KMS-11 (cell line): ENCODE results near the gene ATP6V1G1.

Source experiments
- H2AFZ ChIP-seq: fragments of 200-600 bp; sonication (generic); 2 replicates; pipeline ENCODE4 v1.6.1; 2016; ENCODE audit warnings: antibody characterized with exemption, mixed run types, low read depth
- H3K27ac ChIP-seq: fragments of 200-600 bp; sonication (generic); 2 replicates; pipeline ENCODE4 v1.6.1; 2016; ENCODE audit warnings: mild to moderate bottlenecking, mixed run types
- H3K27me3 ChIP-seq: fragments of 200-600 bp; sonication (generic); 2 replicates; pipeline ENCODE4 v1.6.1; 2017; ENCODE audit warnings: mild to moderate bottlenecking, low read depth, mixed run types, moderate library complexity; ENCODE audit not compliant: insufficient read depth
- H3K36me3 ChIP-seq: fragments of 200-600 bp; sonication (generic); 2 replicates; pipeline ENCODE4 v1.6.1; 2017; ENCODE audit warnings: mild to moderate bottlenecking, mixed run types; ENCODE audit not compliant: insufficient read depth
- H3K4me1 ChIP-seq: fragments of 200-600 bp; sonication (generic); 2 replicates; pipeline ENCODE4 v1.6.1; 2016; ENCODE audit warnings: mild to moderate bottlenecking, low read depth, mixed run types; ENCODE audit not compliant: poor library complexity, severe bottlenecking
- H3K4me2 ChIP-seq: fragments of 200-600 bp; sonication (generic); 2 replicates; pipeline ENCODE4 v1.7.0; 2016; ENCODE audit warnings: mild to moderate bottlenecking, mixed run types
- H3K4me3 ChIP-seq: fragments of 200-600 bp; sonication (generic); IDR thresholded peaks from 2 replicates; pipeline ENCODE4 v1.6.1; 2017; ENCODE audit warnings: low read depth, low read length, mixed read lengths; ENCODE audit not compliant: insufficient read depth
- H3K79me2 ChIP-seq: fragments of 200-600 bp; sonication (generic); 2 replicates; pipeline ENCODE4 v1.6.1; 2016; ENCODE audit warnings: low read depth, mixed run types; ENCODE audit not compliant: insufficient read depth
- H3K9ac ChIP-seq: fragments of 200-600 bp; sonication (generic); 2 replicates; pipeline ENCODE4 v1.6.1; 2016; ENCODE audit warnings: mild to moderate bottlenecking, mixed run types
- H4K20me1 ChIP-seq: fragments of 200-600 bp; sonication (generic); 2 replicates; pipeline ENCODE4 v1.6.1; 2016; ENCODE audit warnings: mild to moderate bottlenecking, mixed run types; ENCODE audit not compliant: insufficient read depth
- CTCF ChIP-seq: fragments of 200-600 bp; sonication (generic); conservative IDR thresholded peaks from 2 replicates; pipeline ENCODE4 v1.6.1; 2017; ENCODE audit warnings: low read depth, mild to moderate bottlenecking, antibody characterized with exemption, low read length, moderate library complexity, mixed read lengths

Gene ATP6V1G1

DNA sequence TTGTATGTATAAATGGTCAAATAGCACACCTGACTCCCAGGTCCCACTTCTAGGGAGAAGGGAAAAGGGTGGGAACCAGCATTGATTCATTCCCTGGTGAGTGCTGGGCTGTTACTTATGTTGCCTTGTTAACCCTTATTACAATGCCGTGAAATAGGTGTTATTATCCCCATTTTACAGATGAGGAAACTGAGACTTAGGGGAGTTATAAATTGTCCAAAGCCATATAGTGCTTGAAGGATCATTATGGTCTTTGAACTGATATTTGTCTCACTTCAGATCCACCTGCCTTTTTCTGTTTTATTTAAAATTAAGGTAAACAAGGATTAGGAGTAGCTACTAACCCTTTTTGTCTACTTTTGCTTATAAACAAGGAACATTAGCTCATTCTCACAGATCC, 40.0 kb downstream of the ATP6V1G1 start:
- H3K4me1 ChIP-seq = no peaks in the 10 kb centered on the region
- H3K9ac ChIP-seq = no peak overlapping the region
- H3K4me2 ChIP-seq = no peak overlapping the region
- no peak overlapping the region for H2AFZ ChIP-seq
- H3K27me3 ChIP-seq = no peaks in the 10 kb centered on the region
- no peak overlapping the region for H3K4me3 ChIP-seq
- peaks cover 8% of the 10 kb centered on the region; the same call in 1 of the 2 replicates for H3K36me3 ChIP-seq
- no peaks in the 10 kb centered on the region for H4K20me1 ChIP-seq
- no peak overlapping the region for H3K27ac ChIP-seq
- H3K79me2 ChIP-seq = no peaks in the 10 kb centered on the region
- TF ChIP-seq CTCF = no peak

GRCh38 chr9:114629563-114630090, 42.1 kb downstream of the ATP6V1G1 start:
- no peaks in the 10 kb centered on the region for H4K20me1 ChIP-seq
- no peak overlapping the region for H3K9ac ChIP-seq
- TF ChIP-seq CTCF = no peak
- no peaks in the 10 kb centered on the region for H3K79me2 ChIP-seq
- H3K27me3 ChIP-seq = no peaks in the 10 kb centered on the region
- H2AFZ ChIP-seq = no peak overlapping the region
- no peaks in the 10 kb centered on the region for H3K4me1 ChIP-seq
- H3K4me2 ChIP-seq = no peak overlapping the region
- H3K36me3 ChIP-seq = peaks cover 8% of the 10 kb centered on the region; the same call in 1 of the 2 replicates
- H3K27ac ChIP-seq = no peak overlapping the region
- no peak overlapping the region for H3K4me3 ChIP-seq

DNA sequence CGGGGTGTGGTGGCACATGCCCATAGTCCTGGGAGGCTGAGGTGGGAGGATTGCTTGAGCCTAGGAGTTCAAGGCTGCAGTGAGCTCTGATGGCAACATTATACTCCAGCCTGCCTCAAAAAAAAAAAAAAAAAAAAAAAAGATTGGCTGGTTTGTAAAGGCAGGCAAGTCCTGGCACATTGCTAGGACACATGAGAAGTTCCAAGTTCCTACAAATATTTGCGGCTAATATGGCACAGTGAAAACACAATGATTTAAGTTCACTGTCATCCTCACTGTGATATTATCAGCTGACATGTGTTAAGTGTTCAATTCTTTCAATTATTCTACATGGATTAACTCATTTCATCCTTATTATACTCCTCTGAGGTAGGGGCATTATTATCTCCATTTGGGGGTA, 43.6 kb downstream of the ATP6V1G1 start:
- no peak for TF ChIP-seq CTCF
- H4K20me1 ChIP-seq = no peaks in the 10 kb centered on the region
- H3K4me2 ChIP-seq = no peak overlapping the region
- no peak overlapping the region for H3K27ac ChIP-seq
- H3K79me2 ChIP-seq = no peaks in the 10 kb centered on the region
- H3K27me3 ChIP-seq = no peaks in the 10 kb centered on the region
- no peak overlapping the region for H2AFZ ChIP-seq
- H3K4me1 ChIP-seq = no peaks in the 10 kb centered on the region
- H3K4me3 ChIP-seq = no peak overlapping the region
- H3K9ac ChIP-seq = no peak overlapping the region
- peaks cover 8% of the 10 kb centered on the region; the same call in 1 of the 2 replicates for H3K36me3 ChIP-seq

DNA sequence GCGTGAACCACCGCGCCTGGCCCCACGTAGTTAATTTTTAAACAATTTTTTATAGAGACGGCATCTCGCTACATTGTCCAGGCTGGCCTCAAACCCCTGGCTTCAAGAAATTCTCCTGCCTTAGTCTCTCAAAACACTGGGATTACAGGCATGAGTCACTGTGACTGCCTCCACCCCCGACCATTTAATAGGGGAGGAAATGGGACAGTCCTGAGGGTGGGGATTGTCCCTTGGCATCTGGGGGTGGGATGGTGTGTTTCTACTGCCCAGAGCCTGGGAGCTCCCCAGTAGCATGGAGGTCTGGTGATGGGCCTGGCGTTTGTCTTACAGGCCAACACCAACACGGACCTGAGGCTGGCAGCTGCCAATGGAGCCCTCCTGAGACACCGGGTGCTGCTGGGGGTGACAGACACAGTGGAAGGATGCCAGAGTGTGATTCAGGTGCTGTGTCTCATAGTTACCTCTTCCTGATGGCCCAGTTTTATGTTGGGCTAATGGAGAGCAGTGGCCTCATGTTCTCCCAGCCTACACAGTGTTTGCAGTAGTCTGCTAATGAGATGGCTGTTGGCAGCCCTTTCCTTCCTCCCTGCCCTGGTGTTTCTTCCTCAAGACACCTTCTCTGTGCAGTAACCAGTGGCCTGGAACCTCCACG, 46.0 kb downstream of the ATP6V1G1 start:
- H3K4me3 ChIP-seq = no peak overlapping the region
- H3K27me3 ChIP-seq = no peaks in the 10 kb centered on the region
- H3K4me2 ChIP-seq = no peak overlapping the region
- no peaks in the 10 kb centered on the region for H3K4me1 ChIP-seq
- H3K79me2 ChIP-seq = no peaks in the 10 kb centered on the region
- H4K20me1 ChIP-seq = no peaks in the 10 kb centered on the region
- peaks cover 7% of the 10 kb centered on the region; the same call in 1 of the 2 replicates for H3K36me3 ChIP-seq
- H3K9ac ChIP-seq = no peak overlapping the region
- TF ChIP-seq CTCF = no peak
- H3K27ac ChIP-seq = no peak overlapping the region
- no peak overlapping the region for H2AFZ ChIP-seq
